Liver (tissue), 3 donors: ENCODE data around the gene GPN3.

Experiments used
- CTCF ChIP-seq: fragments of 150-350 bp; IDR thresholded peaks from 2 replicates; pipeline ENCODE4 v1.5.1; 2017; ENCODE audit warnings: improper control_type of control experiment, low read depth, low read length; ENCODE audit not compliant: missing input control
- FOXA1 ChIP-seq: IDR thresholded peaks from 2 replicates; pipeline ENCODE4 v1.6.1; 2016; ENCODE audit warnings: antibody characterized with exemption
- REST ChIP-seq: IDR thresholded peaks from 2 replicates; pipeline ENCODE4 v1.6.1; 2016; ENCODE audit warnings: antibody characterized with exemption, mild to moderate bottlenecking
- RXRA ChIP-seq, 2 donors: IDR thresholded peaks; 2 replicates each; pipeline ENCODE4 v1.6.1; 2017 to 2018; ENCODE audit warnings: antibody characterized with exemption in 2 of 2, mild to moderate bottlenecking in 1 of 2
- SP1 ChIP-seq: IDR thresholded peaks from 2 replicates; pipeline ENCODE4 v1.6.1; 2018; ENCODE audit warnings: antibody characterized with exemption, mild to moderate bottlenecking
- YY1 ChIP-seq: IDR thresholded peaks from 2 replicates; pipeline ENCODE4 v1.6.1; 2016; ENCODE audit warnings: antibody characterized with exemption, mild to moderate bottlenecking
- donor health status: healthy.
- donor health status: healthy.

DNA sequence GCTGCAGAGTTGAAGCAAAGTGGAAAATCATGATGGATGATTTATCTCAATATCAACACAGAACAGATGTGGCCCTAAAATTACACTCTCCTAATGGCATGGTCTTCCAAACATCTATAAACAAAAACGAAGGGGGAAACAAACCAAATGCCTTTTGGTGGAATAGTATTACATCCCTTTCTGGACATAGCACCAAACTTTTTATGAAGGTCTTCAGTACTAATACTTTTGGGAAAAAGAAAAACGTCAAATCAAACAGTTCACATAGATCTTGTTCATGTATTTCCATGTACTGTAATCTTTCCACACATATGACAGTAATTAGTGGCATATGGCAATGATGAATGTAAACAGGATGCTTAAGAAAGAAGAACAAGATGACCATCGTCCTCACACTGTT is 41.7 kb downstream of the GPN3 start:
- no peak for TF ChIP-seq CTCF
- no peak for TF ChIP-seq SP1
- TF ChIP-seq REST = no peak
- no peak for TF ChIP-seq FOXA1
- no peak for TF ChIP-seq YY1
- TF ChIP-seq RXRA (IDR thresholded peaks at IDR 0.05) = no peak
